ENCODE measurements around the gene TCN2.
"Not testable (repeated sequence)": the region's sequence is repeated elsewhere in the genome, so short reads cannot be mapped to it uniquely, and the experiment has no call there.

Gene TCN2

DNA sequence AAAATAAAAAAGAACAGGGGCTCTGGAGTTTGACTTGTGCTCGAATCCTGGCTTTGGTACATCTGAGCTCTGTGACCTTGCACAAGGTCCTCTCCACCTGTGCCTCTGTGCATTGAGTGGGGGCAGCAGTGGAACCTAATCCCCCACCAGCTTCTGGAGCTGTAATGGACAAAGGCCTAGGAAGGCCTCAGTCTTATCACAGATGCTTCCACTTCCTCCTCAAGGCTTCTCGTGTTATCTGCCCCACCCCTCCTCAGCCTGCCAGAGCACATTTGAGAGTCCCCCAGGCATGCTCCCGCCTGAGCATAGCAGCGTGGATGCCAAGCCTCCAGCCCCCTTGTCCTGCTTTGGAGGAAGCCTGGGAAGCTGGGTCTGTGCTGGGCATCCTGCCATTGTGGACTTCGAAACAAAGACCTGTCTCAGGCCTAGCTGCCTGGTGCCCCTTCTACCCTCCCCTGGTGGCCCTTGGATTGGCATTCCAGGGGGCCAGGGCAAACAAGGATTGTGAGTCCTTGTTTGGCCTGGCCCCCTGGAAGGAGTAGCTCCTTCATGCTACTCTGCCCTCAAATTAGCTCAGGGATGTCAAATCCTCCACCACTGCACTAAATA lies 43.6 kb downstream of the TCN2 start:
- peak; percentile 65 for DNase-seq

DNA sequence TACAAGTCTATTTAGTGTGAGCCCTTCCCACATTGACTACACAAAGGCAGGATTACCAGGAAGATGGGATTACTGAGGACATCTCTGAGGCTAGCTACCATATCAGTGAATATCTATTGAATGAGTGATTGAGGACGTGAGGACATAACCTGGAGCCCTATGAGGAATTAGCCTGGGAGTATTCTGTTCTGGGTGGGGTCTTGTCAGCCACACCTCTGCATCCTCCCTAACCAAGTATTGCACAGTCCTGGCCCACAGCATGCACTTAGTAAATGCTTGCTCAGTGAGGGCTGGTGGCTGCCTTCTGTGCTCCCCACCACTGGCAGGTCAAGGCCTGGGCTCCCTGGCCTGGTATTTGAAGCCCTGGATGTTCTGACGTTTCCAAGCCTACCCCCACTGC lies 45.9 kb downstream of the TCN2 start:
- no peak for DNase-seq

DNA sequence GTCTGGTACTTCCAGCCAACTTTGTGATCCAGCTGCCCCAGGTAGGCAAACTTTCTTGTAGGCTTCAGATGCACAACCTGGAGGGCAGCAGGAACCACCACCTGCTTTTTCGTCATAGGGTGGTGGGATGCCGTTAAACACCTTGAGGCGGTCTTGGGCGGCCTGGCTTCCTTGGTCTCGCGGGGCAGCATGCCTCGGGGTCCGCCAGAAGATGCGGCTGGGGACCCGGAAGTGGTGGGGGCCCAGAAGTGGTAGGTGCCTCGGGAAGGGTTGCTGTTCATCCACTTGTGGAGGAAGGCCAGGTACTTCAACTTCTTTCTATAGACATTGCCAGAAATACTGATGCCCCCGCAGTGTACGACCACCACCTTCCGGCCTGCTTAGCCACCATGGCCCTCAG lies 47.4 kb downstream of the TCN2 start:
- no peak for DNase-seq

DNA sequence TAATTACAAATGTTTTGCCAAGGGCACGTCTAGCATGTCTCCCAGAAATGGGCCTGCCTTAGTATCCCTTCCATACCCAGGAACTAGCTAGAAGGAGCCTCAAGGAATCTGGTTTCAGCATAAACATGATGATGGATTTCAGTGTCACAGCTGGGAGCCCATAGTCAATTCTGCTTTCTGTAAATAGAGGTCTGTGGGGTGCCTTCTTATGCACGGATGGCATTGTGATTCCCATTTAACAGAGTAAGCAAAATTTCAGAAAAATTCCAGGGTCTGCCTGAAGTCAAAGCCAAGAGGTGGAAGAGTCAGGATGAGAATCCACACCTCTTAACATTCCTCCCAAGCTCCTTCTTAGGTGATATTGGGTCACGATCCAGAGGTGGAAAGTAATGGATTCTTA lies 48.6 kb downstream of the TCN2 start:
- DNase-seq = no peak

DNA sequence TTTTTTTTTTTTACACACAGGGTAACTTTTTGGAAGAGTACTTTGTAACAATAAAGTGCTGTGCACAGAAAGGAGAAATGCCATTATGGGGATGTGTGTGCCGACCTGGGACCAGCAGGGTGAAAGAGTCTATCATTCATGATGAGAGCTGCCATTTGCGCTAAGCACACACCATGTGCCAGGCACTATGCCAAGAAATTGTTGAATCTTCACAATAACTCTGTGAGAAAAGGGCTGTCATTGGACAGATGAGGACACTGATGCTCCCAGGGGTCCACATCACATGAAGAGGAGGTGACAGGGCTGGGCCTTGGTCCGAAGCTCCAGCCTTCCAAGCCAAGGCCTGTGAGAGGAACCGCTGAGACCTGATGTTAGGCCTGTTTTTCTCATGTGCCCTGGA lies 55.1 kb downstream of the TCN2 start:
- no peak for DNase-seq

DNA sequence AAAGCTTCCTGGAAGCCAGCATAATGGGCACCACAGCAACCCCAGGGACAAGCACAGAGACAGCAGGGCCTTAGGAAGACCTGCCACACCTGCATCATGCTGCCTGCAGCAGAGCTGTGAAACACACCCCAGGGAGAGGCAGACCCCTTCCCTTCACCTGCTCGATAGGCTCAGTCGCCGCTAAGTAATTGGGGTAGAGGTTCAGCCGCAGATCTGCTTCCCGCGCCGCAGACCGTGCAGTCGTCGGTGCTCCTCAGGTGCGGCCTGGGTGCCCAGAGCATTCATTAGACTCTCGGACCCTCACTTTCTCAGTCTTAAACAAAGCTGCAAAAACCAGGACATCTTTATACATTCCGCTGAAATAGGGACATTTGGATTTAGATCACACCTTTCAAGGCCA lies 57.8 kb downstream of the TCN2 start:
- DNase-seq = no peak

DNA sequence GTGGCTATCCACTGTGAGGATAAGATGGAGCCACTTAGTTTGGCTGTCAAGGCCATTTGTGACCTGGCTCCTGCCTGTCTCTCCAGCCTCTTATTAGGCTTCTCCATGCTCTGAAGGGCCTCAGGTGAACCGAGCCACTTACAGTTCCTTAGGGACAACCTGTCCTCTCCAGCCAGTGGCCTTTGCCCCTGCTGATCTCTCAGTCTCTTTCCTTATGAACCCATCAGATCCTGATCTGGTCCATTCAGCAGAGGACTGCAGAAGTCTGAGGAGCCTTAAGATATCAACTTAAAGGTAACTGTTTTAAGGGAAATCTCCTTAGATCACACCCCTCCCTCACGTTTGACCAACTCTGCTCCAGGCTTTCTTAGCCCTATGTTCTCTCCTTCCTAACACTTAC lies 58.3 kb downstream of the TCN2 start:
- DNase-seq = no peak

DNA sequence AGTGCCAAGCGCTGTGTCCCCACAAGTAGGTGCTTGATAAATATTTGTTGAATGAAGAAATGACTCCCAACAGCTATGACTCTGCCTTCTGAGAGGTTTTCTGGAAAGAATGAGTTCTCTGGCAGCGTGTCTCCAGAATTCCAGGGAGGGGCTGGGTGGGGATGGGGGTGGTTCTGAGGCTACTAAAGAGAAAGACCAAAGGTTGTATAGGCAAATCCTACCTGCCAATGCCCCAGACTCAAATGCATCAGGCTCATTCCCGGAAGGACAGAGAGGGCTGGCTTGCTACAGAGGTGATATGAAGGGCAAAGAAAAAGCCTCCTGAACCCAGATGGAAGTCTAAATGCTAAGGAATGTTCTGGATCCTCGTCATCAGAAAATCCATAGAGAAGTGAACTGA lies 58.8 kb downstream of the TCN2 start:
- no peak for DNase-seq

DNA sequence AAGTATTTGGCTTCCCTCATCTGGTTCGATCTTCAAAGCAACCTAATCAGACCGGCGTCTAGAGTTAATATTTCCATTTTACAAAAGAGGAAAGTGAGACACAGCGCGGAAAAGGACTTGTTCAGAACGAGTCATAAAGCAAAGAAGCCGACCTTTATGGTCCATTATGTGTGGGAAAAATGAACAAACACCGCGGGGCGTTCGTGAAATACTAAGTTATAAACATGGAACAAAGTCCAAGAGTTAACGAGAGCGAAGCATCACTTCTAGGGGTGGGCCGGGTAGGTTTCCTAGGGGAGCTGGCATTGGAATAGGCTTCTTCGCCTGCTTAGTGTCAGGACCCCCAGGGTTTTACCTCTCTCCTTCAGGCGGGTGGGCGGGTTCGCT lies 60.1 kb downstream of the TCN2 start:
- DNase-seq = no peak

DNA sequence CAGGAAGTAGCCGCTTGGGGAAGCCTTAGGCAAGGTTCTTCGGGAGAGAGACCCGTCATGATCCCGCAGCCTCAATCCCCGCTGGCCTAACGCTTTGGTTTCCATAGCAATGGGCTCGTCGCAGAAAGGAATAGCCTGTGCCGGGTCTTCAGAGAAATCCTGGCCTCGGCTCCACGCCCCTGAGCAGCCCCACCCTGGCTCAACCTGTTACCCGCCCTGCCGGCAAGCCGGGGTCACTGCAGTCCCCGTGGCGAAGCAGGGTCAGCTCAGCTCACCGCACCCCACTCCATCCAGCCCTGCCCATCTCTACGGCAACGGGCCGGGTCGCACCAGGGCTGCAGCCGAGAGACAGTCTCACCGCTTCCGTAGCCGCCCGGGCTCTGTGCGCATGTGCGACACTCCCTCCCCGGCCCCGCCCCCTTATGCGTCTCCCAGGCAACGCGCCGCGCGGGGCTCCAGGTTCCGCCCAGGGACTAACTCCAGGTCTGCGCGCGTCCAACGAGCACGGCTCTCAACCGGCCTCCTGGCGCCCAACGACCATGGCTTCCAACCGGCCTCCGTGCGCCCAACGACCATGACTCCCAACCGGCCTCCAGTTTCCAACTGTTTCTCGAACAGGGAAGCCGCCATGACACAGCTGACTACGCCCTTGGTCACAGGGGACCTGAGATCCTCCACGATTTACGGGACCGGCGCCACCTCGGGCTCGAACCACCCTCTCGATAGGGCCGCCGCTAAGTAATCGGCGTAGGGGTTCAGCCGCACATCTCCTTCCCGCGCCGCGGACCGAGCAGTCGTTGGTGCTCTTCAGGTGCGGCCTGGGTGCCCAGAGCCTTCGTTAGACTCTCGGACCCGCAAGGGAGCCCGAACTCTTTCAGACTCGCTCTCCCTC lies 60.8 kb downstream of the TCN2 start, which contains the start of gene DUSP18:
DUSP18 (minus strand) TSS at position 382 of the 892 bp plus-strand sequence. CDS start 3,872 bp downstream, outside the sequence.
- peak; percentile 92 for DNase-seq

DNA sequence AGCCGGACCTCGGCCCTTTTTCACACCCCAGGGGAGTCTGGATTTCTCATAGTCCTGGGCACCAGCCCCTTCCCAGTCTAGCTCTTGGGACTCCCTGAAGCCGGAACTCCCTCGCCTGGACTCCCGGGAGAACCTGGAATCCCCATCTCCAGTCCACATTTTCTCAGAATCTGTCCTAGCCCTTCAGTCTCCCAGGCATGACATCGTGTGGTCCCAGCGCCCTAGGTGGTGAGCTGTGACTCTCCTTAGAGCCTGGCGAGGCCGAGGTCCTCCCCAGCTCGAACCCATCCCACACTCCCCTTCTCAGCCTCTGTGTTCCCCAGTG lies 61.4 kb downstream of the TCN2 start:
- no peak for DNase-seq

DNA sequence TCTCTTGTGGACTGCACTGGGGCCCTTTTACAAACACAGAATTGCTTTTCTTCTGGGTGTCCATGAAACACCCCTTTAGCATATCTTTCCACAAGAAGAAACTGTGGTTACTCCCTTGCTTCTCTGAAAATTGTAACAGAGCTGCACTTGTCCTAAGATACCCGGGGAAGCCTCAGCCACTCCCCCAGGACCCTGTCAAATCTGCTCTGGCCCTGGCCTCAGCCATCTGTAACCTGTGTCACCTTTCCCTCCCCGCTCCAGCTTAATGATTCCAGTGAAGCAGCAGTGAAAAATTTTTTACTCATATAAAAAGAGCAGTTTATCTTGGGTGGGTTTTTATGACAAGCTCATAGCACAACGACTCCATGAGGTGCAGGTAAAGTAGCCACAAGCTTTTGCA lies 64.1 kb downstream of the TCN2 start:
- DNase-seq = no peak

DNA sequence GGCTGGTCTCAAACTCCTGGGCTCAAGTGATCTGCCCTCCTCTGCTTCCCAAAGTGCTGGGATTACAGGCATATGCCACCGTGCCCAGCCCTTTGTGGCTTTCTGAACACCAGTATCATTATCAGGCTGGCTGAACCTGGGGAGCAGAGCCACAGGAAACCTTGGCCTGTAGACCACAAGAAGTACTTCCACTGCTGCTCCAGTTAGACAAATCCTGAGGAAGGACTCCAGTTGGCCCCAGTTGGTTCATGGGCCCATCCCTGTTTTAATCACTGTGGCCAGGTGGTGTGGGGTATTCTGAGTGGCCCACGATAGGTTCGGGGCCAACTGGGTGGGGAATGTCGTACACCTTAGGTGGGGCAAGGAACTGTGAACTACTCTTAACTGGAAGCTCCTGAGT lies 66.2 kb downstream of the TCN2 start:
- DNase-seq = no peak

DNA sequence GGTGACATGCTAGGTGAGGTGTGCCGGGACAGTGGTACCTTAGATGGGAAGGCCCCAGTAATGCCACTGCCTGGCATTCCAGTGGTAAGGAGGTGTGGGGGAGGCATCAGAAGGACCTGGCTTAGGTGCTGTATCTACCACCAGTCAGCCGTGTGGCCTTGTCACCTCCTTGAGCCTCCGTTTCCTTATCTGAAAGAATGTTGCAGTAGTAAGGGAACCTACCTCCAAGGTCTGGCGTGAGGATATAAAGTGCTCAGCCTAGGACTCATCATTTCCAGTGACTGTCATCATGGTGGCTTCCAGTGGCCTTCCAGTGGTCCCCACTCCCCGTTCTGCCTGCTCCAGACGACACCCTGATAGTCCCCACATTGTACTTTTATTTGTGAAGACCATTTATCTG lies 67.5 kb downstream of the TCN2 start:
- no peak for DNase-seq

DNA sequence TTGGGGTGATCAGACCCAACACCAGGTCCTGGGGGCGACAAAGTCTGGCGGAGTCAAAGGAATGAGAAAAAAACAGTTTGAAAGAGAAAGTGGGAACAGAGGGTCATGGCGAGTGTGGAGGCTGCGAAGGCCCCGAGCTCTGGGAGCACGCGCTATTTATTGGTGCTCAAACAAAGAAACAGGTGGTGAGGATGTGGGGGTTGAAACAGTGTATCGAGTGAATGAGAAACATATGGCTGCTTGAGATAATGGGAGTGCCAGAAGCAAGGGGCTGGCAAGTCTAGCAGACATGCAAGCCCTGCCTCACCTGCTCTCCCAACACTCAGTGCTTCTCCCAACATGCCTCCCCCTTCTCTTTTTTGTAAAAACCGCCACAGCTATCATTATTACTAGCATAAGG lies 68.5 kb downstream of the TCN2 start:
- no peak for DNase-seq

DNA sequence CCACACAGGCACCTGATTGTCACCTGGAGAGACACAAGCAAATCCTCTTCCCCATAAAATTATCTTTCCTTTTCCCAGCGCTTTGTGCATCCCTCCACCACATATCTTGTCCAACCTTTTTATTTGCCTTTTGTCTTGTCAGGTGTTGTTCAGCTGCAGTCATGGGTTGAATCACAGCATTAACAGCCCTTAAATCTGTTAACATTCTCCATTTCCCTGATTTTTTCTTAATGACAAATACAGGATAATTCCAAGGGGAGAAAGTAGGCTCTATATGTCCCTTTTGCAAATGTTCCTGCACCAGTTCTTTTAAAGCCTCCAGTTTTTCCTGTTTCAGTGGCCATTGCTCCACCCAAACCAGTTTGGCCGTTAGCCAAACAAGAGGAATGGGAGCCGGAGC lies 69.6 kb downstream of the TCN2 start:
- not testable (repeated sequence) for DNase-seq

Data from midbrain (tissue), 1 donor.